Panc1 (cell line): Measurements from ENCODE around the gene SFTPD. TPM values are rescaled to one million over a fixed set of nuclear protein-coding genes. Genes with fewer than 3 reads are reported as not detected.

Source experiments
- ATAC-seq: fragments of 200-7000 bp; cut with Tn5 transposase; 2 replicates; pipeline ENCODE4 v1.9.1; 2020; ENCODE audit warnings: mild to moderate bottlenecking, moderate library complexity
- BruUV-seq: library from RNA; stranded (reverse); fragments of 400-500 nt; replicated peaks from 2 replicates; lab custom pipeline; 2021; lab: Mats Ljungman, UMichigan
- CTCF ChIA-PET: fragments of 300-600 bp; sonication (Branson Sonifier 250); formaldehyde crosslinking; loops from one replicate; lab custom pipeline; 2022; ENCODE audit warnings: antibody characterized with exemption; lab: Charles Lee
- POLR2A ChIA-PET: fragments of 300-600 bp; sonication (Branson Sonifier 250); formaldehyde crosslinking; loops from one replicate; lab custom pipeline; 2022; ENCODE audit warnings: antibody characterized with exemption; lab: Charles Lee
- DNase-seq: peaks from one replicate; pipeline ENCODE4 v3.0.0-alpha.2; 2010; ENCODE audit warnings: low read depth, low spot score
- H3K27ac ChIP-seq: 2 replicates; pipeline ENCODE4 v1.5.1; 2011; ENCODE audit warnings: mild to moderate bottlenecking, low read length, inconsistent platforms
- H3K27me3 ChIP-seq: fragments of 200-500 bp; sonication (Bioruptor generic); 2 replicates; pipeline ENCODE4 v1.6.0; 2014; ENCODE audit warnings: low read length, inconsistent platforms; ENCODE audit not compliant: control insufficient read depth, insufficient read depth
- H3K36me3 ChIP-seq: fragments of 200-500 bp; sonication (Bioruptor generic); 2 replicates; pipeline ENCODE4 v1.5.1; 2014; ENCODE audit warnings: inconsistent platforms, mild to moderate bottlenecking, low read length, moderate library complexity; ENCODE audit not compliant: control insufficient read depth, insufficient read depth
- H3K4me1 ChIP-seq: 2 replicates; pipeline ENCODE4 v1.5.1; 2011; ENCODE audit warnings: inconsistent platforms, mild to moderate bottlenecking, low read length, moderate library complexity; ENCODE audit not compliant: control insufficient read depth, insufficient read depth
- H3K4me3 ChIP-seq, 2 experiments: 2 replicates each; pipeline ENCODE4 v1.5.1; 2011 to 2012; ENCODE audit warnings: low read depth in 2 of 2, low read length in 2 of 2, mild to moderate bottlenecking in 2 of 2, inconsistent platforms in 1 of 2, moderate library complexity in 1 of 2
- H3K9me3 ChIP-seq: fragments of 200-500 bp; sonication (Bioruptor generic); 2 replicates; pipeline ENCODE4 v1.5.1; 2014; ENCODE audit warnings: low read depth, mild to moderate bottlenecking, inconsistent platforms, low read length, moderate library complexity; ENCODE audit not compliant: control insufficient read depth, insufficient read depth
- POLR2AphosphoS5 ChIP-seq: IDR thresholded peaks from 2 replicates; pipeline ENCODE4 v1.6.1; 2012; ENCODE audit warnings: mild to moderate bottlenecking, low read depth, low read length, moderate library complexity
- SIN3A ChIP-seq: IDR thresholded peaks from 2 replicates; pipeline ENCODE4 v1.6.1; 2012; ENCODE audit warnings: low read depth, mild to moderate bottlenecking, low read length, moderate library complexity, borderline replicate concordance; ENCODE audit not compliant: insufficient read depth
- TCF7L2 ChIP-seq: IDR thresholded peaks from 2 replicates; pipeline ENCODE4 v1.6.1; 2011; ENCODE audit warnings: mild to moderate bottlenecking, low read depth, low read length, inconsistent platforms
- in situ Hi-C: cut with HindIII; loops from 2 replicates; pipeline ENCODE4 v1.10.0; 2016; ENCODE audit warnings: low sequenced_read_pairs, low pct_unique_long_range_greater_than_20kb
- intact Hi-C: fragments of 100-400 bp; cut with micrococcal nuclease; formaldehyde crosslinking; loops from one replicate; pipeline ENCODE4 v1.10.0; 2022; ENCODE audit not compliant: unreplicated experiment
- total RNA-seq: library from RNA; stranded (reverse); gene quantifications from one replicate; pipeline ENCODE4 v1.2.1, GENCODE V29; 2021; ENCODE audit not compliant: unreplicated experiment
- TF ChIP-seq, protein P1 (sequence below): fragments of 450-650 bp; IDR thresholded peaks from 2 replicates; pipeline ENCODE4 v1.5.1; 2017; ENCODE audit warnings: mild to moderate bottlenecking
- TF ChIP-seq, protein P2 (sequence below), 2 experiments: IDR thresholded peaks; 2 replicates each; pipeline ENCODE4 v1.6.1; 2011 to 2012; ENCODE audit warnings: low read depth in 2 of 2, control low read depth in 1 of 2, low read length in 1 of 2, mild to moderate bottlenecking in 1 of 2, moderate library complexity in 1 of 2; ENCODE audit not compliant: insufficient read depth in 1 of 2

SFTPD gene
- total RNA-seq, 1 experiment from 2014 or later, result 0.36 TPM

DNA sequence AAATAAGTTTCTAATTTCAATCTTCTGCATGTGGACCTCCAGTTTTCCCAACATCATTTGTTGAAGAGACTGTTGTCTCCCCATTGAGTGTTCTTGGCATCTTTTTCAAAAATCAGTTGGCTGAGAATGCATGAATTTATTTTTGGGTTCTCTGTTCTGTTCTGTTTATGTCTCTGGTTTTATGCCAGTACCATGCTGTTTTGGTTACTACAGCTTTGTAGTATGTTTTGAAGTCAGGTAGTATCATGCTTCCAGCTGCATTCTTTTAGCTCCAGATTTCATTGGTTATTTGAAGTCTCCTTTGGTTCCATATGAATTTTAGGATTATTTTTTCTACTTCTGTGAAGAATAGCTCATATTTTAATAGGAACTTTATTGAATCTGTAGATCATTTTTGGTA, 21.2 kb upstream of the SFTPD start:
- POLR2A ChIA-PET, result no interaction called here
- no peak for DNase-seq
- intact Hi-C loops, result no loop called here

DNA sequence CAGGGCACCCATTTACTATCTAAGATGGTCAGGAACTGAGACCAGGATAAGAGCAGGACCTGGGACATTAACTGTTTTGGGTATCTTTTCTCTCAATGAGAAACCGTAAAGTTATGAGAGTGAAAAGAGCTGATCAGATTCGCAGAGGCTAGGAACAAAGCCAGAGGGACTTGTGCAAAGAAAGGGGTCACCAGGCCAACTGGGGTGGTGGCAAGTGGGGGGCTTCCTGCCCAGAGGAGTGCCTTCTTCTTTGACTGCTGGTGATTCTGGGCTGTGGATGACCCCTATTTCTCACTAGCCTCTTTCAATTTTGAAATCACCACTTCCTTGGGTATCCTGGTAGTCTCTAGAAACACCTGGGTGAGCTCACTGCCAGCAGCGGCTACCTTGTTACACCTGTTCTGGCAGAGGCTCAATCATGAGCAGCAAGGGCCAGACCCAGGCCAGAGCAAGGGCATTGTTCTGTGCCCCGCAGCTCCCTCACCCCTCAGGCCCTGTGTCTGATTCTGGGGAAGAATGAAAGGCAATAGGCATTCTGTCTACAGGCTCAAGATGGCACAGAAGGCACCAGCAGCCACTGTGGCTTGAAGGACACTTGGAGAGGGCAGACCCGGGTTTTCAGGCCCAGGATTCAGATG, 999 bp downstream of the SFTPD start:
- no peaks in the 10 kb centered on the region for H3K4me1 ChIP-seq
- H3K27ac ChIP-seq, result no peak overlapping the region
- CTCF ChIA-PET, result no interaction called here
- in situ Hi-C loops, result no loop called here
- H3K4me3 ChIP-seq, result no peak overlapping the region
- DNase-seq (no peak), ATAC-seq (no peak)
- intact Hi-C loops, result no loop called here
- H3K36me3 ChIP-seq, result no peaks in the 10 kb centered on the region
- H3K9me3 ChIP-seq, result no peaks in the 10 kb centered on the region
- TF ChIP-seq, protein P1, sequence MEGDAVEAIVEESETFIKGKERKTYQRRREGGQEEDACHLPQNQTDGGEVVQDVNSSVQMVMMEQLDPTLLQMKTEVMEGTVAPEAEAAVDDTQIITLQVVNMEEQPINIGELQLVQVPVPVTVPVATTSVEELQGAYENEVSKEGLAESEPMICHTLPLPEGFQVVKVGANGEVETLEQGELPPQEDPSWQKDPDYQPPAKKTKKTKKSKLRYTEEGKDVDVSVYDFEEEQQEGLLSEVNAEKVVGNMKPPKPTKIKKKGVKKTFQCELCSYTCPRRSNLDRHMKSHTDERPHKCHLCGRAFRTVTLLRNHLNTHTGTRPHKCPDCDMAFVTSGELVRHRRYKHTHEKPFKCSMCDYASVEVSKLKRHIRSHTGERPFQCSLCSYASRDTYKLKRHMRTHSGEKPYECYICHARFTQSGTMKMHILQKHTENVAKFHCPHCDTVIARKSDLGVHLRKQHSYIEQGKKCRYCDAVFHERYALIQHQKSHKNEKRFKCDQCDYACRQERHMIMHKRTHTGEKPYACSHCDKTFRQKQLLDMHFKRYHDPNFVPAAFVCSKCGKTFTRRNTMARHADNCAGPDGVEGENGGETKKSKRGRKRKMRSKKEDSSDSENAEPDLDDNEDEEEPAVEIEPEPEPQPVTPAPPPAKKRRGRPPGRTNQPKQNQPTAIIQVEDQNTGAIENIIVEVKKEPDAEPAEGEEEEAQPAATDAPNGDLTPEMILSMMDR, result no peak
- TF ChIP-seq, protein P2, sequence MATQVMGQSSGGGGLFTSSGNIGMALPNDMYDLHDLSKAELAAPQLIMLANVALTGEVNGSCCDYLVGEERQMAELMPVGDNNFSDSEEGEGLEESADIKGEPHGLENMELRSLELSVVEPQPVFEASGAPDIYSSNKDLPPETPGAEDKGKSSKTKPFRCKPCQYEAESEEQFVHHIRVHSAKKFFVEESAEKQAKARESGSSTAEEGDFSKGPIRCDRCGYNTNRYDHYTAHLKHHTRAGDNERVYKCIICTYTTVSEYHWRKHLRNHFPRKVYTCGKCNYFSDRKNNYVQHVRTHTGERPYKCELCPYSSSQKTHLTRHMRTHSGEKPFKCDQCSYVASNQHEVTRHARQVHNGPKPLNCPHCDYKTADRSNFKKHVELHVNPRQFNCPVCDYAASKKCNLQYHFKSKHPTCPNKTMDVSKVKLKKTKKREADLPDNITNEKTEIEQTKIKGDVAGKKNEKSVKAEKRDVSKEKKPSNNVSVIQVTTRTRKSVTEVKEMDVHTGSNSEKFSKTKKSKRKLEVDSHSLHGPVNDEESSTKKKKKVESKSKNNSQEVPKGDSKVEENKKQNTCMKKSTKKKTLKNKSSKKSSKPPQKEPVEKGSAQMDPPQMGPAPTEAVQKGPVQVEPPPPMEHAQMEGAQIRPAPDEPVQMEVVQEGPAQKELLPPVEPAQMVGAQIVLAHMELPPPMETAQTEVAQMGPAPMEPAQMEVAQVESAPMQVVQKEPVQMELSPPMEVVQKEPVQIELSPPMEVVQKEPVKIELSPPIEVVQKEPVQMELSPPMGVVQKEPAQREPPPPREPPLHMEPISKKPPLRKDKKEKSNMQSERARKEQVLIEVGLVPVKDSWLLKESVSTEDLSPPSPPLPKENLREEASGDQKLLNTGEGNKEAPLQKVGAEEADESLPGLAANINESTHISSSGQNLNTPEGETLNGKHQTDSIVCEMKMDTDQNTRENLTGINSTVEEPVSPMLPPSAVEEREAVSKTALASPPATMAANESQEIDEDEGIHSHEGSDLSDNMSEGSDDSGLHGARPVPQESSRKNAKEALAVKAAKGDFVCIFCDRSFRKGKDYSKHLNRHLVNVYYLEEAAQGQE (IDR thresholded peaks at IDR 0.05; ENCODE audit: insufficient read depth in 1 of 2, low read depth in 2 of 2, low read length in 1 of 2), result no peak
- no peak for TF ChIP-seq TCF7L2
- no peak for TF ChIP-seq POLR2AphosphoS5
- no peak for TF ChIP-seq SIN3A
- no TSS peak for BruUV-seq
- POLR2A ChIA-PET, result no interaction called here
- peaks cover 17% of the 10 kb centered on the region for H3K27me3 ChIP-seq

More for the DNA sequence above, 21.2 kb upstream of the SFTPD start:
- no peak for ATAC-seq
- TF ChIP-seq TCF7L2, result no peak
- TF ChIP-seq, protein P2 (IDR thresholded peaks at IDR 0.05; ENCODE audit: insufficient read depth in 1 of 2, low read depth in 2 of 2, low read length in 1 of 2), result no peak
- TF ChIP-seq POLR2AphosphoS5, result no peak
- TF ChIP-seq SIN3A, result no peak
- TF ChIP-seq, protein P1, result no peak
- CTCF ChIA-PET, result no interaction called here
- no peaks in the 10 kb centered on the region for H3K36me3 ChIP-seq
- BruUV-seq, result no TSS peak
- no peaks in the 10 kb centered on the region for H3K9me3 ChIP-seq
- no peaks in the 10 kb centered on the region for H3K4me1 ChIP-seq
- H3K27ac ChIP-seq, result no peak overlapping the region
- peaks cover 11% of the 10 kb centered on the region for H3K27me3 ChIP-seq
- H3K4me3 ChIP-seq, result no peak overlapping the region
- in situ Hi-C loops, result no loop called here
